VCaP (cell line): Measurements from ENCODE around the gene SKI.
A peak's percentile ranks its signal among the peaks of the same experiment; 100 is the strongest.

Experiments
- H3K27ac ChIP-seq: fragments of 450-650 bp; 2 replicates; pipeline ENCODE4 v1.5.1; 2017
- TF ChIP-seq, protein P1 (sequence below): fragments of 450-650 bp; conservative IDR thresholded peaks from 2 replicates; pipeline ENCODE4 v1.5.1; 2017; ENCODE audit warnings: mild to moderate bottlenecking, moderate library complexity

SKI gene

DNA sequence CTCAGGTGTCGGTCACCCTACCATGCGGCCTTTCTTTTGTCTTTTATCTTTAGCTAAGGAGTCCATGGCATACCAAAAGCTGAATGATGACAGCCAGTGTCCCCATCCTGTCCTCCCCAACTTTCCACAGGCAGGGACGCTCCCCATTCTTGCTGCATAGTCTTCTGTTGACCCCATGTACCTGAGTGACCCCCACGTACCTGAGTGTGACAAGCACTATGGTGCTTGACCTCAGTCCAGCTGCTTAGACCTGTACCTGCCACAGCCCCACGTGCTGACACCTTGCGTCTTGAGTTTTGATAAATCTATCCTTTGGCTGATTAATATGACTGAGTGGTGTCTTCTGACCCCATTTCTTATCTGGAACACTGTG lies 26.9 kb downstream of the SKI start:
- TF ChIP-seq, protein P1, sequence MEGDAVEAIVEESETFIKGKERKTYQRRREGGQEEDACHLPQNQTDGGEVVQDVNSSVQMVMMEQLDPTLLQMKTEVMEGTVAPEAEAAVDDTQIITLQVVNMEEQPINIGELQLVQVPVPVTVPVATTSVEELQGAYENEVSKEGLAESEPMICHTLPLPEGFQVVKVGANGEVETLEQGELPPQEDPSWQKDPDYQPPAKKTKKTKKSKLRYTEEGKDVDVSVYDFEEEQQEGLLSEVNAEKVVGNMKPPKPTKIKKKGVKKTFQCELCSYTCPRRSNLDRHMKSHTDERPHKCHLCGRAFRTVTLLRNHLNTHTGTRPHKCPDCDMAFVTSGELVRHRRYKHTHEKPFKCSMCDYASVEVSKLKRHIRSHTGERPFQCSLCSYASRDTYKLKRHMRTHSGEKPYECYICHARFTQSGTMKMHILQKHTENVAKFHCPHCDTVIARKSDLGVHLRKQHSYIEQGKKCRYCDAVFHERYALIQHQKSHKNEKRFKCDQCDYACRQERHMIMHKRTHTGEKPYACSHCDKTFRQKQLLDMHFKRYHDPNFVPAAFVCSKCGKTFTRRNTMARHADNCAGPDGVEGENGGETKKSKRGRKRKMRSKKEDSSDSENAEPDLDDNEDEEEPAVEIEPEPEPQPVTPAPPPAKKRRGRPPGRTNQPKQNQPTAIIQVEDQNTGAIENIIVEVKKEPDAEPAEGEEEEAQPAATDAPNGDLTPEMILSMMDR = no peak
- H3K27ac ChIP-seq = peak overlapping the region; percentile 90; the same call in 1 of the 2 replicates

DNA sequence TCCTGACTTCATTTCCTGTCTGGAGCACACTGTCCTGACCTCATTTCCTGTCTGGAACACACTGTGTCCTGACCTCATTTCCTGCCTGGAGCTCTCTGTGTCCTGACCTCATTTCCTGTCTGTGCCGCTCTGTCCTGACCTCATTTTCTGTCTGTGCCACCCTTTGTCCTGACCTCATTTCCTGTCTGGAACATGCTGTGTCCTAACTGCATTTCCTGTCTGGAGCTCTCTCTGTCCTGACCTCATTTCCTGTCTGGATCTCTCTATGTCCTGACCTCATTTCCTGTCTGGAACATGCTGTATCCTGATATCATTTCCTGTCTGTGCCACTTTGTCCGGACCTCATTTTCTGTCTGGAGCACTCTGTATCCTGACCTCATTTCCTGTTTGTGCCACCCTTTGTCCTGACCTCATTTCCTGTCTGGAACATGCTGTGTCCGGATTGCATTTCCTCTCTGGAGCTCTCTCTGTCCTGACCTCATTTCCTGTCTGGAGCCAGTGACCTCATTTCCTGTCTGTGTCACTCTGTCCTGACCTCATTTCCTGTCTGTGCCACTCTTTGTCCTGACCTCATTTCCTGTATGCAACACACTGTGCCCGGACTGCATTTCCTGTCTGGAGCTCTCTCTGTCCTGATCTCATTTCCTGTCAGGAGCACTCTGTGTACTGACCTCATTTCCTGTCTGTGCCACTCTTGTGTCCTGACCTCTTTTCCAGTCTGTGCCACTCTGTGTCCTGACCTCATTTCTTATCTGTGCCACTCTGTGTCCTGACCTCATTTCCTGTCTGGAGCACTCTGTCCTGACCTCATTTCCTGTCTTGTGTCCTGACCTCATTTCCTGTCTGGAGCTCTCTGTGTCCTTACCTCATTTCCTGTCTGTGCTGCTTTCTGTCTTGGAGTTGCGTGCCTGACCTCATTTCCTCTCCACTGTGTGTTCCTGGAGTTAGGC lies 27.6 kb downstream of the SKI start:
- TF ChIP-seq, protein P1 = no peak
- H3K27ac ChIP-seq = peak overlapping the region; percentile 90; the same call in 1 of the 2 replicates

DNA sequence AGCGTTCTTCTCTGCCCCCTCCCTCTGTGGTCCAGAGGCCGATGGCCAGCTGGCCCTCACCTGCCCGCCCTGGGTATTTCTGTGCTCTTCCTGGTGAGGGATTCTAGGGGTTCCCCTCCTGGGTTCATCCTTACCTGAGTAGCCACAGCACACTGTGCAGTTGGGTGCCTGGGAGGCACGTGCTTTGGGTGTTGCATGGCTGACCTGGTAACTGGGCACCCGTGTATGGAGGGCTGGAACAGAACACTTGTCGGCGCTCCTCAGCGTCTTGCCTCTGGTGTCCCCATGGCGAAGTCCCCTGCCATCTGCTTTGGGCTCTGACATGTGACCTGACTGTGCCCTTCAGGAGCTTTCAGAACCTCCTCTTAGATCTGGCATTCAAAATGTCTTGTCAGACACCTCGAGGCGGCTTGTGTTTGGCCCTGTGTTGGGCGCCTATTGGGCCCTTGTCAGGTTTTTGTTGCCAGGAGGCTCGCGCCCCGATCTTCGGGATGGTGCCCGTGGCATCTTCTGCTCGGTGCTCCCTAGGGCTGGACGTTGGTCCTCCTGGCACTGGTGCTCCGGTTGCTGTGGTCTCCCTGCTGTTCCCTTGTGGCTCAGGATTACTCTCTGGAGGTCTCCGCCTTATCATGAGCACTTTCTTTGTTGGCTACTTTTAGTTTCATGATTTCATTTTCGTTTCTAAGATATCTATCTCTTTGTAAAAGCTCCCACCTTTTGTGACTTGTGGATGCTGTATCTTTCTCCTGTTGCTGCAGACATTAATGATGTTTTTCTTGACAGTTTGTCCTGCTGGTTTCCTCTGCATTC lies 28.5 kb downstream of the SKI start:
- TF ChIP-seq, protein P1 = no peak
- H3K27ac ChIP-seq = peak overlapping the region; percentile 90; the same call in 1 of the 2 replicates

DNA sequence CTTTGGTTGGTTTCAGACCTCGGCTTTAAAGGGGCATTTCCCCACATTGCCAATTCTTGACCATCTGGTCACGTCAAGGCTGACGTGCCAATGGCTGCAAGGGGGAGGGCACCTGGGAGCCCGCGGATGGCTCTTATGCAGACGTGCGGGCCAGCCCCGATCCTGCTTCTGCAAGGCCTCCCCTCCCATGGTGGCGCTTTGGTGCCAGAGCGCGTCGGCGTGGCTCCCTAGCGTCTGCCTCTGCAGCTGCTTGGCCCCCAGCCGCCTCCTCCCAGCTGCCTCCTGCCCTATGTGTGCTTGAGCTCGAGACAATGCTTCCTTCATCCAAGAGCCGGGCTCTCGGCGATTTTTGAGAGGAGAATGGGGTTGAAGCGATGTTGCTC lies 29.1 kb downstream of the SKI start:
- TF ChIP-seq, protein P1 = no peak
- peak overlapping the region; percentile 90; the same call in 1 of the 2 replicates for H3K27ac ChIP-seq

DNA sequence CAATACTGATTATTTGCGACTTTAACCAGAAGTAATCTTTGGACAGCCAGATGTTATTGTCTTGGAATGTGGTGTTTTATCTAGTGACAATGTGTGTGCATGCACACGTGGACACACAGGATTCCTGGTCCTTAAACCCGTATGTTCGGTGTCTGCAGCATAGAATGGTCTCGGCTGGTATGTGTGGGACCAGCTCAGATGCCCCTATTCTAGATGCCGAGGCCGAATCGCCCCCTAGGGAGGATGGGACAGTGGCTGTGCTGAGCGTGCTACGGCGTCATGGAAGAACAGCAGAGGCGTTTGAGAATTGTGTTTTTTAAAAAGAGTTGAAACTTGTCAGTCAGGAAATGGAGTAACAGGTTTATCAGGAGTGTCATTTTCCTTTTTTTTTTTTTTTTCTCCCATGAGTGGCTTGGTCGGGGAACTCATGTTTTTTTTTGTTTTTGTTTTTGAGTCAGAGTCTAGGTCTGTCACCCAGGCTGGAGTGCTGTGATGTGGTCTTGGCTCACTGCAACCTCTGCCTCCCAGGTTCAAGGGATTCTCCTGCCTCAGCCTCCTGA lies 30.1 kb downstream of the SKI start:
- peak overlapping the region; percentile 2; the same call in 1 of the 2 replicates for H3K27ac ChIP-seq
- TF ChIP-seq, protein P1 = no peak

DNA sequence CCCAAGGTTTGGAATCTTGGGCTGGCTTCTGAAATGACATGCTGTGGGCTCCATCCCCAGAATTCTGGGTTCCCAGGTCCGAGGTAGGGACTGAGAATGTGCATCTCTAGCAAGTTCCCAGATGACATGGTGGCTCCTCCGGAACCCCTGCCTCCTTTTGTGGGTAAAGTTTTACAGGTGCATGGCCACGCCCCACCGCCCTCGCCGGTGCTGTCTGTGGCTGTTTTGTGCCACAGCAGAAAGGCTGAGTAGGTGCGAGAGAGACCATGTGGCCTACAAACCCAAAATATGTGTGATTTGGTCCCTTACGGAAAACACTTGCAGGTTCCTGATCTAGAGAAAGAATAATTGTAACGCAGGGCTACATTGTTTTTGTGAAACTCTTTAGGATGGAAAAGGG lies 30.9 kb downstream of the SKI start:
- TF ChIP-seq, protein P1 = no peak
- 0 out of 2 replicates have a peak overlapping the region, but pooled peaks have one; percentile 2 for H3K27ac ChIP-seq
